Left colon (tissue), 2 donors: ENCODE results near the gene TECR. TPM values are rescaled to one million over a fixed set of nuclear protein-coding genes. Genes with fewer than 3 reads are reported as not detected.

ENCODE experiments used
- ATAC-seq: fragments of 200-7000 bp; cut with Tn5 transposase; one replicate; pipeline ENCODE4 v1.9.1; 2020; ENCODE audit warnings: mild to moderate bottlenecking, moderate library complexity
- DNase-seq, 2 donors: peaks; one replicate each; pipeline ENCODE4 v3.0.0-alpha.2; 2020
- intact Hi-C, 2 donors: fragments of 100-400 bp; cut with DNase I in 1 of 2; cut with micrococcal nuclease in 1 of 2; formaldehyde crosslinking; loops; one replicate each; pipeline versions ENCODE4 v1.11.2 to v1.14.0; 2022; cut with DNase I, micrococcal nuclease
- total RNA-seq, 2 donors: library from RNA; stranded (reverse); fragmentation: NEBNext Ultra II Directional; extraction: Animal tissue kit (Norgen Biotek cat#: 25700); gene quantifications; one replicate each; pipeline ENCODE4 v1.2.1, GENCODE V29; 2021
- donor health status: DM: no; HTN: no; CAD: no.
- donor health status: DM: yes; HTN: yes; CAD: no.

TECR gene
- total RNA-seq, 2 donors from 2014 or later: 119 to 161 TPM

DNA sequence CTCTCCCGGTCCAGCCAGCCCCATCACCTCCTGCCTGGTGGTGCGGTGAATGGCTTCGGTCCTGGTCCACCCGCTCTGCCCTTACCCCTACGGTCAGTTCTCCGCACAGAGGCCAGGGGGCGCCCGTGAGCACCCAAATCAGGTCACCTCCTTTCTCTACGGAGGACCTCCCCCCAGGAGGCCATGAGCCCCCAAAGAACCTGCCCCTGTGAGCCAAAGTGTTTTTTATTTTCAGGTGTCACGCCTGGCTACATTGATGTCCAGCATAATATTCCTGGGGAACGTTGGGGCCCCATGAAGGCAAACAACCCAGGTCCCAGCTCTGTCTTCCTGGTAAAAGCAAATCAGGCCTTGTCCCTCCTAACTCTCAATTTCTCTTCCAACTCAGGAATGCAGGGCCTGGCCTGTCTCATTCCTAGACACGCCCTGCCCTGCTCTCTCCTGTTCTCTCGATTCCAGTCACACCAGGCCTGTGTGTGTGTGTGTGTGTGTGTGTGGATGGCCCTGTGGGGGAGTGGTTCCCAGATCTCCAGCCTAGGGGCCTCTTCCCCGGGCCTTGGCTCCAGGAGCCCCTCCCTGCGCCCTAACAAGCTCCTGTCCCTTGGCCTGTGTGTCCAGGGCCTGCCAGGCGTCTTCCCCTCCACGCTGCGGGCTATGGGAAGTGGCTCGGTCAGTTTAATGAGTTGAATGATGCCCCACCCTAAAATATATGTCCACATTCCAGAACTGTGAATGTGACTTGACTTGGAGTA lies 23.7 kb upstream of the TECR start:
- ATAC-seq (peak; percentile 83), DNase-seq (peak; percentile 66 to 80)
- intact Hi-C loops: no loop called here

- ATAC-seq: no peak
- intact Hi-C loops: no loop called here
- DNase-seq: no peak
Measured at GRCh38 chr19:14507704-14508542, 21.5 kb upstream of the TECR start.

DNA sequence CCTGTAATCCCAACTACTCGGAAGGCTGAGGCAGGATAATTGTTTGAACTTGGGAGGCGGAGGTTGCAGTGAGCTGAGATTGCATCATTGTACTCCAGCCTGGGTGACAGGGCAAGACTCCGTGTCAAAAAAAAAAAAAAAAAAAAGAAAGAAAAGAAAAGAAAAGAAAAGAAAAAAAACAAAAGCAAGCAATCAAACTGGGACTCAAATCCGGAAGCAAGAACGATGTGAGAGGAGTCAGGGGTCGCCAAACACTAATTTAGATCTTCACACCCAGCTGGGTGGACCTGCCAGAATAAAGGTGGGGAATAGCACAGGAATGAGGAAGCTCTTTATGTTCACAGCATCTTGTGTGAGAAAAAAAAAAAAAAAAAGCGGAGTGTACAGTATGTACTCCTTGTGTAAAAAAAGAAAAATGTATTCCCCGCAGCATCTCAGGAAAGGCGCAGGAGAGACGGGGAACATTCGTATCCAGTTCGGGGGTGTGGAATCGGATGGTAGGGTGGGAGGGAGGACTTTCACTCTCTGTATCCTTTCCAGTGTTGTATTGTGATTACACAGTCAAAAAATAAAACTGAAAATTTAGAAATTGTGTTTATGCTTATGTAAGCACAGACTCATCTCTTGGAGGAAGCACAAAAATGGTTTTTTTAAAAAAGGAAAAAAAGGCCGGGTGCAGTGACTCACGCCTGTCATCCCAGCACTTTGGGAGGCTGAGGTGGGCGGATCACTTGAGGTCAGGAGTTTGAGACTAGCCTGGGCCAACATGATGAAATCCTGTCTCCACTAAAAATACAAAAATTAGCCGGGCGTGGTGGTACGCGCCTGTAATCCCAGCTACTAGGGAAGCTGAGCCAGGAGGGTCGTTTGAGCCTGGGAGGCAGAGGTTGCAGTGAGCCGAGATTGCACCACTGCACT lies 18.8 kb upstream of the TECR start:
- ATAC-seq (peak; percentile 37), DNase-seq (peak in 1 of 2 donors; percentile 54)
- intact Hi-C loops: no loop called here

DNA sequence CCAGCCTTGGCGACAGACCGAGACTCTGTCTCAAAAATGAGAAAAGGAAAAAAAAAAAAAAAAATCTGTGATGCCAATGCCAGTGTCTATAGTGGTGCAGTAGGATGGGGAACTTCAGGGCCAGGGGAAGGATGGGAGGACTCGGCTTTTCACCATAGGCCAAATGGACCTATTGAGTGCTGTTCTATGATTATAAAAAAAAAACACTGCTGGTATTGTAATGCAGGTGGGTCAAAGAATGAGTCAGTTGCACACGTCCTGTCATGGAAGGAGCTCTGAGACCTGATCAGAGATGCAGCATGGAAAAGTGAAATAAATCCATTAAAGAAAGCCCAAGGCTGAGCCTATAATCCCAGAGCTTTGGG lies 18.2 kb upstream of the TECR start:
- ATAC-seq (no peak), DNase-seq (no peak)
- intact Hi-C loops: no loop called here

GRCh38 chr19:14512406-14512961 lies 16.9 kb upstream of the TECR start:
- no peak for ATAC-seq
- intact Hi-C loops: no loop called here
- no peak for DNase-seq

GRCh38 chr19:14514215-14514863 lies 15.1 kb upstream of the TECR start:
- intact Hi-C loops: no loop called here
- no peak for DNase-seq
- ATAC-seq: no peak

DNA sequence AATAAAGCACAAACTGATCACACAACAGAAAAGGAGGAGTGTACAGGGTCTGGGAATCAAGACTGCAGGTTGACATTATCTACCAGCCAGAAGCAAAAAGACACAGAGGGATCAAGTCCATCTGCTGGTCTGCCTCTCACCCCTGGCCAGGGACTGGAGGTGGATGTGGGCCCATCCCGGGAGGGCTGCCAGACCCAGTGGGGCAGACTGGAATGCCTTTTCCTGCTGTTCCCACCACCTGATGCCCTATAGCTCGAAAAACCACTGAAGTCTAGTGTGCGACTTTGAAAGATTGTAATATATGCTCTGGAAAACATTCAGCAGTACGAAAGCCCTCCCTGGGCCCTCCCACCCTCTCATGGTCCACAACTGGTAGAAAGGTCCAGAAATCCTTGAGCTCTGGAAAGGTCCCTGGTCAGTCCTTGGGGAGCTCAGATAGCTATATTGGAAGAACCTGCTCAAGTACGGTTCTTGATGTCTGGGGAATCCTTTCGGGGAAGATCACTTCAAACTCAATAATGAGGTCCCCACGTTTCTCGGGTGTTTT lies 13.8 kb upstream of the TECR start:
- ATAC-seq (no peak), DNase-seq (no peak)
- intact Hi-C loops: no loop called here

DNA sequence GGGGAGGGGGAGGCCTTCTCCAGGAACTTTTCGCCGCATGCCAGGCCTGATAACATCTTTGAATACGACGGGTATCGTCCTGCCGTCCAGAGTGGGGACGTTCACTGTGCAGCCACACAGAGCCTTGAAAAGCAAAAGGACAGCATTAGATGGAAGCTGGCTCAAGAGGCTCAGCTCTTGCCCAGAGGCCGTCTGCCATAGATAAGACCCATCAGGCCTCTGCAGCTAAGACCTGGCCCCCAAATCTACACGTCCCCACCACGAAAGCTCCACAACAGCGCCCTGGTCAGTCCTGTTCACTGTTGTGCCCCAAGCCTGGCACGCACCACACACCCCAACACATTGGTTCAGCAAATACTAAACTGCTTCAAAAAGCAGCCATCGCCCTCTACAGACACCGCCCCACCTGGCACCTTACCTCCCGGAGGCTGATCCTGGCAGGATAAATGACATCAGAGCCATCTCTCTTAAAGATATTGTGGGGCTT lies 13.3 kb upstream of the TECR start:
- ATAC-seq (peak; percentile 9), DNase-seq (peak; percentile 49 to 67)
- intact Hi-C loops: no loop called here

DNA sequence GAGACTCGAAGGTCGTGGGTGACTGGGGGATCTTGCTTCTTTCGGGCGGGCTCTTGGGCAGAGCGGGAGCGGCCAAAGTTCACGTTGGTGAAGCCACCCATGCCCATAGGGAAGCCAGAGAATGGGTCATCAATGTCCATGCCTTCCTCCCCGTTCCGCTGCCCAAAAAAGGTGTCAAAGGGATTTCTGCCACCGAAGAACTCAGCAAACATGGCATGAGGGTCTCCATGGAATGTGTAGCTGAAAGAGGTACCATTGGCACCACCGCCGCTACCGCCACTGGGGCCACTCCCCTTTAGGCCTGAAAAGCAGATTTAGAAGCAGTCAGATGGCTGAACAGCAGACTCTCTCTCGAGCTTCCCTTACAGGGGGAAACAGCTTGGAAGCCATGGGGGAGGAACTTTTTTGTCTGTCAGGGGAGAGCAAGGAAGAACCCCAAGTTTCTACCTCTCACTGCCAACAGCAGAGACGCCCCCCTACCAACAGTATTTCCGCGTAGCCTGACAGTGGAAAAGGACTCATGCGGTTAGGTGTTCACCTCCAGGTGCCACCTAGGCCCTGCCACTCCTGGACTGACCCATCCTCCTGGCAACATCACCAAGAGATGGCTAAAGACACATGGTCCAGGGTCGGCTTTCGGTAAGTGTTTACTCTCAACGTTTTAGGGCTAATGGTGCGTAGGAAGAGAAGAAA lies 12.5 kb upstream of the TECR start:
- intact Hi-C loops: no loop called here
- peak in 1 of 2 donors; percentile 38 for DNase-seq
- ATAC-seq: no peak

DNA sequence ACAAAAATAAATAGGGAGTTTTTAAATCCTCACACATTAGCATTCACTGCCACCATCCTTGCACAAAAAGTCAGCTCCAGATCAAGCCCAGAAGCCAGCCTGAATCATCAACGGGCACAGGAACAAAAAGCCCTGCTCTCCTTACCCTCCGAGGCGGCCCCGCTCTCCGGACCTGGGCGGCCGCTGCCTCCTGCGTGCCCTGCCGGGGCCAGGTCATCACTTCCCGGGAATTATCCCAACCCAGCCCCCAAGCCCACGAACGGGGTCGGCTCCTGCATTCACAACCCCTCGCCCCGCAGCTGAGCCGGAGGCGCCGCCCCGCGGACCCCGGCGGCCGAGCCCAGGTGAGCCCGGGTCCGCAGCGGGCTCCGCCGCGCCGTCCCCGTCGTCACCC lies 12.0 kb upstream of the TECR start:
- DNase-seq (no peak), ATAC-seq (no peak)
- intact Hi-C loops: no loop called here

DNA sequence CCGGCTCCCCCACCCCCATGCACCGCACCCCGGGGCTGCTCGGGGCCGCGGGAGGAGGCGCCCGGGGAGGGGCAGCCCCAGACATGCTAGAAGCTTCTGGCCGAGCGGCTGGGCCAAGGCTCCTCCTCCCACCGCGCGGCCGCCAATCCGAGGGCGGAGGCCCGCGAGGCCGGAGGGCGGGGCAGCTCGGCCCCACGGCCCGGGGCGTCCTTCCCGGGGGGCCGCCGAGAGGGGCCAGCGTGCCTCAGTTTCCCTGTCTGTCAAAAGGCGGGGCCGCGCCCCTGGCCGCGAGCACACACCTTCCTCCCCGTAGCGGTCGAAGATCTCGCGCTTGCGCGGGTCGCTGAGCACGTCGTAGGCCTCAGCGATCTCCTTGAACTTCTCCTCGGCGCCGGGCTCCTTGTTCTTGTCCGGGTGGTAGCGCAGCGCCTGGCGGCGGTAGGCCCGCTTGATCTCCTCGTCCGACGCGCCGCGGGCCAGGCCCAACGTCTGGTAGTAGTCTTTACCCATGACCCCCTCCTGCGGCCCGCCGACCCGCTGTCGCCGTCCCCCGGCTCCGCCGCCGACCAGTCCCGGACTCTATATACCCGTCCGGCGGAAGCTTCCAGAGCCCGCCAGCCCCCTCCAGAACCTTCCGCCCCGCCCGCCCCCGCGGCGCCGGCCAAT lies 11.4 kb upstream of the TECR start, which contains the start of gene DNAJB1:
TSS of gene DNAJB1 (minus strand) at position 558 of the 666 bp plus-strand sequence. CDS start at position 510, 48 bp downstream.
- intact Hi-C loops: no loop called here

DNA sequence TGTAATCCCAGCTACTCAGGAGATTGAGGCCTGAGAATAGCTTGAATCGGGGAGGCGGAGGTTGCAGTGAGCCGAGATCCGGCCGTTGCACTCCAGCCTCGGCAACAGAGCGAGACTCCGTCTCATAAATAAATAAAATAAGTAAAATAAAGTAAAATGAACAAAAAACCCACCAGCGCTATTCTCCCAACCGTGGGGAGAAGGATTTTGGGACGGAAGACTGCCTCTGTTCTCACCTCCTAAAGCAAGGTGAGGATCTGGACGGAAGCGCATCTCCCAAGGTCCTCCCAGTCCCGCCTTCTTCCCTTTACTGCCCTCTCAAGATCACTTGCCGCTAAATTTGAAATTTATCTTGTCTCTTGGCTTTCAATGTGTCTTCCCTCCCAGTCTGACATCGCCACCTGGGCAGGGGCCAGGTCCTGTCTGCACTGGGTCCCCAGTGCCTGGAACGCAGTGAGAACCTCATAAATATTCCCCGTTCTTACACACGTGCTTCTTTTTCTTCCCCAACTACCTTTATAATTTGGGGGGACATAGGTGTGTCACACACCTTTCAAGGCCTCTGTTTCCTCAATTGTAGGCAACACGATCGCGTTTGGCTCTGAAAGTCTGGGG lies 10.0 kb upstream of the TECR start:
- ATAC-seq (no peak), DNase-seq (no peak)
- intact Hi-C loops: no loop called here

More for the DNA sequence above, 11.4 kb upstream of the TECR start, which contains the start of gene DNAJB1:
- ATAC-seq (peak; percentile 75), DNase-seq (peak; percentile 87 to 88)

GRCh38 chr19:14519860-14520407 lies 9.5 kb upstream of the TECR start:
- ATAC-seq (no peak), DNase-seq (peak in 1 of 2 donors; percentile 54)
- intact Hi-C loops: no loop called here

DNA sequence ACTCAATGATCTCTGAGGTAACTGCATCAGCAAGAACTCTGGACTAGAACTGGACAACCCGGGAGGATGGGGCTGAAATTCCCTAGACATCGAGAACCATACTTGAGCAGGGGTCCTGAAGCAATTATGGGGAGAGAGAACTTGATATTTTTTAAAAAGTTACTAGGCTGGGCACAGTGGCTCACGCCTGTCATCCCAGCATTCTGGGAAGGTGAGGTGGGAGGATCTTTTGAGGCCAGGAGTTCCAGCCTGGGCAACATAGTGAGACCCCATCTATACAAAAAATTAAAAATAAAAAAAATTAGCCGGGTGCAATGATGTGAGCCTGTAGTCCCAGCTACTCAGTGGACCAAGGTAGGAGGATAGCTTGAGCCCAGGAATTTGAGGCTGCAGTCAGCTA lies 8.9 kb upstream of the TECR start:
- no peak for ATAC-seq
- intact Hi-C loops: no loop called here

GRCh38 chr19:14525729-14526128 lies 3.7 kb upstream of the TECR start:
- intact Hi-C loops: no loop called here
- DNase-seq (no peak), ATAC-seq (no peak)

More for the DNA sequence above, 8.9 kb upstream of the TECR start:
- no peak for DNase-seq

GRCh38 chr19:14526423-14526822 lies 3.0 kb upstream of the TECR start:
- no peak for ATAC-seq
- intact Hi-C loops: no loop called here

More at GRCh38 chr19:14526423-14526822, 3.0 kb upstream of the TECR start:
- no peak for DNase-seq
